NCI-H2227 treated with DMSO at 0.1 percent for 48 hours (cell line): ENCODE measurements around the gene CEBPZOS.
A peak's percentile ranks its signal among the peaks of the same experiment; 100 is the strongest.

ENCODE experiments used
- DNase-seq: peaks from one replicate; lab custom pipeline; 2025; lab: John Stamatoyannopoulos, UW

The CEBPZOS gene

DNA sequence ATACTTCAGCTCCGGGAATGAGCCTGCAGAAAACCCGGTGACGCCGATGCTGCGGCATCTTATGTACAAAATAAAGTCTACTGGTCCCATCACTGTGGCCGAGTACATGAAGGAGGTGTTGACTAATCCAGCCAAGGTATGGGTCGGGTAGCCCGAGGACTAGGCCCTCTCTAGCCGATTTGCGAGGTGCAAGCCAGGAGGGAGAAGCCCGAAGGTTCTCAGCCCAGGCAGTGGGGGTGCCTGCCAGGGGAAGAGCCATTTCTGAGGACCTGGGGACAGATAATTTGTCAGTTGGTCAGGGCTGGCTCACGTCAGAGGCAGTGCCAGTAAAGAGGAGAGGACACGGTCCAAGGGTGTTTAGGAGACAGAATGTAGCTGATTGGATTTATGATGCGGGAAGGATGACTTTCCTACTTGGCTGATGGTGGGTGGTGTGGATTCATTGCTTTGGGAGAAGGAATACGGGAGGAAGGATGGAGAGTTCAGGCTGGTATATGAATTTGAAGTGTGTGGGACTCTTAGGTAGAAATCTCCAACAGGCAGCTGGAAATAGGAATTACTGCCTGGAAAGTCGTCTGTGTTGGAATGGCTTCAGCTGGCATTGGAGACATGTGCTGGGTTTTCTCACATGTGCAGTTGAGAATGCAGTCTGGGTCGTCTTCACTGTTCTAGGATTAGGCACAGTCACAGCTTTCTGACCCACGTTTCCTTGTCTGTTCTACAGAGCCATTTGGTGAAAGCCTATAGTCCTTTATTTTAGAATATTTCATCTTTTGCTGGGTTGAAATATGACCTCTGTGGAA is 36.0 kb downstream of the CEBPZOS start:
- peak; percentile 5 for DNase-seq

GRCh38 chr2:37243435-37243834 is 47.1 kb downstream of the CEBPZOS start:
- DNase-seq, result no peak

DNA sequence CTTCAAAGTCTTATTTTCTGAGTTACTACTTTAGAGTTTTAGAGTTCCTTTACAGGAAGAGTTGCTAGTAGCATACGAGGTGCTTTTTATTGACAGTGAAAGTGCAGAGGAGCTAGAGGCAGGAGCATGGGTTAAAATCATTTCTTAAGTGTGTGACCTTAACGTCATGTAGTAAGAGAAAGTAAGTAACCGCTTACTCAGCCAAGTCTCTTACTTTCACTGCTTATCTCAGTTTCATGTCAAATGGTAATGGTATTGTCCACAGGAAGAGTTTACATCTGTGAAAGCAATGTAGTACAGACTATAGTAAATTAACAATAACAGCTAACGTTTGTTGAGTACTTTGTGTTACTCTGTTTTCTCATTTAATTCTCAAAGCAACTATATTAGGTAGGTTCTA is 47.7 kb downstream of the CEBPZOS start:
- DNase-seq, result no peak

DNA sequence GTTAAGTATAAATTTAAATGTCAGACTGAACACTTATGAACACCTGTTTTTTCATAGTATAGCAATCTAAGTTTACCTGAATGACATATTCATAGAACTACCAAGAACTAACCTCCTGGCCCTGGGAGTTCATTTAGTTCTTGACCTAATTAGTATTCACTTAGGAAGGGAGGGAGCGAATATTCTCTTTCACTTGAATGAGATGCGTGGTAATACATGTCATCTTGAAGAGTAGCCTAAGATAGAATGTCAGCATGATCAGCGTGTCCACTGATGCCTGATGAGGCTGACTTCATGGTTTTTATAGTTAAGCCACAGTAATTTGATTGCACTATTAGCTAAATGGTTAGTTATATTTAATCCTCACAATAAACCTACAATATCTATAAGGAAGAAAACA is 48.5 kb downstream of the CEBPZOS start:
- DNase-seq, result no peak

- DNase-seq, result no peak
Observed at GRCh38 chr2:37246205-37246604, 49.9 kb downstream of the CEBPZOS start.

DNA sequence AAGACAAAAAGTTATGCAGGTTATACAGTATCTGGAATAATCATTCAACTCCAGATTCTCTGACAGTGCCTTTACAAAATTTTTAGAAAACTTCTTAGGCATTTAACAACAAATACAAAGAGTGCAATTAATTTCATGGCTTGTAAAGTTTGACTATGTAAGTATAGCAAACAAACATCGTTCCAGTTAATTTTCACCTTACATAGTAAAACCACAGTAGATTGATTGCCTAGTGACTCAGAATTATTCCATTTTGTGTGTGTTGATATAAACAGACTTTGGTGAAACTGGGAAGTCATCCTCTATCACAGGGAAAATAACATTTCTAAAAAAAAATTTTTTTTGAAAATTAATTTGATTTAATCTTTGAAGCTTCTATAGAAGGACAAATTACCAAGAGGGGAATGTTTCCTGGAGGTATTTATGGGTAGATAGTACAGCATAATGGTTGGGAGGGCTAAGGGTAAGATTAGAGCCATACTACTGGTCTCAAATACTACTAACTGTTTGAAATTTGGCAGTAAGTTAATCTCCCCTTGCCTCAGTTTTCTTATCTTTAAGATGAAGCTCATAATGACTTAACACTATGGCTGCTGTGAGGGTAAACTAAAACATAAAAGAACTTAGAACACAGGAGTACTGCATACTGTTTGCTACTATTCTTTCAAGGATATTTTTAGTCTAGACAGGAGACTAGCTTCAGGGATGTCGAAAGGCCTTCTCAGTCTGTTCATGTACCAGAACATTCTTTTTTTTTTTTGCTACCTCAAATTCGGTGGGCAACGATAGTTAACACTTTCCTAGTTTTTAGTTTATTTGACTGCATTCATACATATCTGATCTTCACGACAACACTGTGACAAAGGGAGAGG is 54.8 kb downstream of the CEBPZOS start:
- DNase-seq, result no peak
